HepG2 (cell line): ENCODE measurements around the gene TENT4B. TPM values are rescaled to one million over a fixed set of nuclear protein-coding genes. Genes with fewer than 3 reads are reported as not detected.
A peak's percentile ranks its signal among the peaks of the same experiment; 100 is the strongest.

Experiments used
- GFI1 ChIP-seq: sonication (generic); formaldehyde crosslinking; IDR thresholded peaks from 2 replicates; pipeline ENCODE4 v1.5.0; 2020; ENCODE audit warnings: missing genetic modification reagents, mild to moderate bottlenecking, borderline replicate concordance
- SKI ChIP-seq: fragments of 450-650 bp; IDR thresholded peaks from one replicate; pipeline ENCODE4 v1.6.1; 2018; ENCODE audit warnings: mild to moderate bottlenecking; ENCODE audit not compliant: partially characterized antibody
- ZNF781 ChIP-seq: sonication (generic); formaldehyde crosslinking; IDR thresholded peaks from 2 replicates; pipeline ENCODE4 v1.5.1; 2020; ENCODE audit warnings: borderline replicate concordance, mild to moderate bottlenecking, missing genetic modification reagents; ENCODE audit errors: not compliant biosample characterization
- ZNF816 ChIP-seq: sonication (generic); formaldehyde crosslinking; IDR thresholded peaks from 2 replicates; pipeline ENCODE4 v1.8.0; 2022; ENCODE audit warnings: missing genetic modification reagents, mild to moderate bottlenecking, borderline replicate concordance
- ZSCAN31 ChIP-seq: sonication (generic); formaldehyde crosslinking; IDR thresholded peaks from 2 replicates; pipeline ENCODE4 v1.5.0; 2020; ENCODE audit warnings: low read depth, mild to moderate bottlenecking, missing genetic modification reagents
- polyA plus RNA-seq, 8 experiments: library from polyadenylated mRNA; depleted of rRNA in 3 of 8; stranded (reverse) in 7 of 8; unstranded in 1 of 8; fragments of >200 nt; fragmentation: Illumina TruSeq in 4 of 8; extraction: Trizol in 4 of 8; gene quantifications; 2 replicates each; pipeline versions ENCODE4 v1.2.1 to v1.2.3, GENCODE V29; 2011 to 2016; ENCODE audit warnings: low read depth in 4 of 8, missing spikeins in 1 of 8, mixed read lengths in 1 of 8; ENCODE audit not compliant: insufficient read depth in 1 of 8
- total RNA-seq, 5 experiments: library from RNA; depleted of rRNA; stranded (reverse); fragments of >200 nt; fragmentation: Illumina TruSeq; extraction: Trizol; gene quantifications; 2 replicates each; pipeline ENCODE4 v1.2.3, GENCODE V29; 2016; ENCODE audit warnings: low read depth in 1 of 5
- TF ChIP-seq, protein P1 (sequence below): sonication (generic); formaldehyde crosslinking; IDR thresholded peaks from 2 replicates; pipeline ENCODE4 v1.5.1; 2020; ENCODE audit warnings: mild to moderate bottlenecking, missing genetic modification reagents, moderate library complexity
- TF ChIP-seq, protein P2 (sequence below): sonication (generic); formaldehyde crosslinking; IDR thresholded peaks from 2 replicates; pipeline ENCODE4 v1.4.0; 2020; ENCODE audit warnings: low read depth, mild to moderate bottlenecking, missing genetic modification reagents
- TF ChIP-seq, protein P3 (sequence below): sonication (generic); formaldehyde crosslinking; IDR thresholded peaks from 2 replicates; pipeline ENCODE4 v1.5.0; 2020; ENCODE audit warnings: mild to moderate bottlenecking, missing genetic modification reagents

Gene TENT4B
- total and polyA plus RNA-seq, 2 of the 13 experiments (the other 11 are each of a cell fraction or from before 2014, with no cell fraction given) = 15.0 to 32.8 TPM

DNA sequence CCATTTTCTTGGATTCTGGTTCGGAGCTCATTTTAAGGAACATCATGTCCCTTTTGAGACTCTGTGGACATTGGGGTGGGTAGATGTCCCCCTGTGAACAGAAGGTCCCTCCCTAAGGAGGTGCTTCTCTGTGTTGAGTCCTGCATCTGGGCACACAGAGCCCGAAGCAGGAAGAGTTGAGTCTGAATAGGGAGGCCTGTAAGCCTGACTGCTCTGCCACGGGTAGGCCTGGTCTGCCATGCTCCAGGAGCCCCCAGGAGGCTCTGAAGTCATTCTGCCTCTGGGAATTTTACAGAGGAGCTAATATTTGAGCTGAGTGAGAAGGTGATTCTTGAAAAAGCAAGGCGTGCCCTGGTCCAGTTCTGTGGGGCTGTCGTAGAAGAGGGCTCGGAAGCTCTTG, 50.6 kb downstream of the TENT4B start (continued):
- TF ChIP-seq, protein P1, sequence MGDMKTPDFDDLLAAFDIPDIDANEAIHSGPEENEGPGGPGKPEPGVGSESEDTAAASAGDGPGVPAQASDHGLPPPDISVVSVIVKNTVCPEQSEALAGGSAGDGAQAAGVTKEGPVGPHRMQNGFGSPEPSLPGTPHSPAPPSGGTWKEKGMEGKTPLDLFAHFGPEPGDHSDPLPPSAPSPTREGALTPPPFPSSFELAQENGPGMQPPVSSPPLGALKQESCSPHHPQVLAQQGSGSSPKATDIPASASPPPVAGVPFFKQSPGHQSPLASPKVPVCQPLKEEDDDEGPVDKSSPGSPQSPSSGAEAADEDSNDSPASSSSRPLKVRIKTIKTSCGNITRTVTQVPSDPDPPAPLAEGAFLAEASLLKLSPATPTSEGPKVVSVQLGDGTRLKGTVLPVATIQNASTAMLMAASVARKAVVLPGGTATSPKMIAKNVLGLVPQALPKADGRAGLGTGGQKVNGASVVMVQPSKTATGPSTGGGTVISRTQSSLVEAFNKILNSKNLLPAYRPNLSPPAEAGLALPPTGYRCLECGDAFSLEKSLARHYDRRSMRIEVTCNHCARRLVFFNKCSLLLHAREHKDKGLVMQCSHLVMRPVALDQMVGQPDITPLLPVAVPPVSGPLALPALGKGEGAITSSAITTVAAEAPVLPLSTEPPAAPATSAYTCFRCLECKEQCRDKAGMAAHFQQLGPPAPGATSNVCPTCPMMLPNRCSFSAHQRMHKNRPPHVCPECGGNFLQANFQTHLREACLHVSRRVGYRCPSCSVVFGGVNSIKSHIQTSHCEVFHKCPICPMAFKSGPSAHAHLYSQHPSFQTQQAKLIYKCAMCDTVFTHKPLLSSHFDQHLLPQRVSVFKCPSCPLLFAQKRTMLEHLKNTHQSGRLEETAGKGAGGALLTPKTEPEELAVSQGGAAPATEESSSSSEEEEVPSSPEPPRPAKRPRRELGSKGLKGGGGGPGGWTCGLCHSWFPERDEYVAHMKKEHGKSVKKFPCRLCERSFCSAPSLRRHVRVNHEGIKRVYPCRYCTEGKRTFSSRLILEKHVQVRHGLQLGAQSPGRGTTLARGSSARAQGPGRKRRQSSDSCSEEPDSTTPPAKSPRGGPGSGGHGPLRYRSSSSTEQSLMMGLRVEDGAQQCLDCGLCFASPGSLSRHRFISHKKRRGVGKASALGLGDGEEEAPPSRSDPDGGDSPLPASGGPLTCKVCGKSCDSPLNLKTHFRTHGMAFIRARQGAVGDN (CRISPR knock-in tag) = 0 out of 2 replicates have a peak, but pooled peaks have one; percentile 23
- no peak for TF ChIP-seq ZNF816 (CRISPR knock-in tag)
- TF ChIP-seq ZSCAN31 (CRISPR knock-in tag) = 0 out of 2 replicates have a peak, but pooled peaks have one; percentile 12
- TF ChIP-seq ZNF781 = peak; percentile 44
- TF ChIP-seq, protein P2, sequence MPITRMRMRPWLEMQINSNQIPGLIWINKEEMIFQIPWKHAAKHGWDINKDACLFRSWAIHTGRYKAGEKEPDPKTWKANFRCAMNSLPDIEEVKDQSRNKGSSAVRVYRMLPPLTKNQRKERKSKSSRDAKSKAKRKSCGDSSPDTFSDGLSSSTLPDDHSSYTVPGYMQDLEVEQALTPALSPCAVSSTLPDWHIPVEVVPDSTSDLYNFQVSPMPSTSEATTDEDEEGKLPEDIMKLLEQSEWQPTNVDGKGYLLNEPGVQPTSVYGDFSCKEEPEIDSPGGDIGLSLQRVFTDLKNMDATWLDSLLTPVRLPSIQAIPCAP (CRISPR knock-in tag) = 0 out of 2 replicates have a peak, but pooled peaks have one; percentile 27
- TF ChIP-seq, protein P3, sequence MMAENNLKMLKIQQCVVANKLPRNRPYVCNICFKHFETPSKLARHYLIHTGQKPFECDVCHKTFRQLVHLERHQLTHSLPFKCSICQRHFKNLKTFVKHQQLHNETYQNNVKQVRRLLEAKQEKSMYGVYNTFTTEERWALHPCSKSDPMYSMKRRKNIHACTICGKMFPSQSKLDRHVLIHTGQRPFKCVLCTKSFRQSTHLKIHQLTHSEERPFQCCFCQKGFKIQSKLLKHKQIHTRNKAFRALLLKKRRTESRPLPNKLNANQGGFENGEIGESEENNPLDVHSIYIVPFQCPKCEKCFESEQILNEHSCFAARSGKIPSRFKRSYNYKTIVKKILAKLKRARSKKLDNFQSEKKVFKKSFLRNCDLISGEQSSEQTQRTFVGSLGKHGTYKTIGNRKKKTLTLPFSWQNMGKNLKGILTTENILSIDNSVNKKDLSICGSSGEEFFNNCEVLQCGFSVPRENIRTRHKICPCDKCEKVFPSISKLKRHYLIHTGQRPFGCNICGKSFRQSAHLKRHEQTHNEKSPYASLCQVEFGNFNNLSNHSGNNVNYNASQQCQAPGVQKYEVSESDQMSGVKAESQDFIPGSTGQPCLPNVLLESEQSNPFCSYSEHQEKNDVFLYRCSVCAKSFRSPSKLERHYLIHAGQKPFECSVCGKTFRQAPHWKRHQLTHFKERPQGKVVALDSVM (CRISPR knock-in tag) = peak; percentile 32; the same call in 1 of the 2 replicates
- TF ChIP-seq SKI = no peak
- 0 out of 2 replicates have a peak, but pooled peaks have one; percentile 26 for TF ChIP-seq GFI1 (CRISPR knock-in tag)
